GM21786 (cell line): ENCODE results near the gene LMO7.

ENCODE experiments used
- ATAC-seq: cut with Tn5 transposase; IDR thresholded peaks from one replicate; pipeline ENCODE4 v1.9.1; 2021; ENCODE audit not compliant: unreplicated experiment

LMO7 gene

DNA sequence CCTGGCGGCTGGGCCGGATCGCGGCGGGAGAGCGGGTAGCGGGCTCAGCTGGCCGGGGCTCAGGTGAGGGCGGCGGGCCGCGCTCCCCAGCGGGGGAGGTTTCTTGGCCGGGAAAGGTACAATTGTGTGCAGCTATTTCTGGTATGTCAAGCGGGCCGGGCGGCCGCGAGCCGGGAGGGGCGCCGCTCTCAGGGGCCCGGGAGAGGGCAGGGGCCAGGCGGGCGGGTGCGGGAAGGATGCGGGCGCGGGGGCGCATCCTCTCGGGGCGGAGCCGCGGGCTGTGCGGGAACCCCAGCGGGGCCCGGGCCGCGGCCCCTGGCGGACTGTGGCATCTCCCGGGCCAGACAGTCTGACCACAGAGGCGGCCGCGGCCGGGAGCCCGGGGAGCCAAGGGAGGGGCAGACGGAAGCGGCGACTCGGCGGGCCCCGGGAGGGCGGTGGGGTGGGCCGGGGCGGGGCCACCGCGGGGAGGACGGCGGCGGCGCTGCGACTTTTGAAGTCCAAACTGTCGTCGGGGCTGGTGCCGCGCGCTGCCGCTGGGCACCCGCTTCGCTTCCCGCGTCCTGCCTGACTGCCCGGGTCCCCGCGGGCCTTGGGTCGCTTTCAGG is at the start of gene LMO7:
LMO7 (plus strand) TSS at position 503 of the 608 bp plus-strand sequence. CDS start 328 bp downstream, outside the sequence.
- peak; percentile 63 for ATAC-seq

DNA sequence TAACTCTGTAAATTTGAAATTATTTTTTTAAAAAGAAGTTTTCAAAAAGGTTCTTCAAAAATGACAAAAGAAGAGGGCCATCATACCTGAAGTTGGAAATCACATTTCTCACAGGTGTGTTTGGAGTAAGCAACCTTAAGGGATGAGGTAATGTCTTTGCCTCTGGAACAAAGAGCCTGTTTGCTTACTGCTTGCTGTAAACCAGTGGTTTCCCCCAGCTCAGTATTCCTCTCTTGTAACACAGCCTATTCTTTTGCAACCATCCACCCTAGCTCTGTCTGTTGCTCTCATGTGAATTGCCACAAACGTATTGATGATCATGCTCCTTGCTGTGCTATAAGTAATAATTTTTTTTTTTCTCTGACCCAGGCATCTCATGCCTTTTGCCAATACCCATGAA is 48.5 kb upstream of the LMO7 start:
- ATAC-seq = no peak

DNA sequence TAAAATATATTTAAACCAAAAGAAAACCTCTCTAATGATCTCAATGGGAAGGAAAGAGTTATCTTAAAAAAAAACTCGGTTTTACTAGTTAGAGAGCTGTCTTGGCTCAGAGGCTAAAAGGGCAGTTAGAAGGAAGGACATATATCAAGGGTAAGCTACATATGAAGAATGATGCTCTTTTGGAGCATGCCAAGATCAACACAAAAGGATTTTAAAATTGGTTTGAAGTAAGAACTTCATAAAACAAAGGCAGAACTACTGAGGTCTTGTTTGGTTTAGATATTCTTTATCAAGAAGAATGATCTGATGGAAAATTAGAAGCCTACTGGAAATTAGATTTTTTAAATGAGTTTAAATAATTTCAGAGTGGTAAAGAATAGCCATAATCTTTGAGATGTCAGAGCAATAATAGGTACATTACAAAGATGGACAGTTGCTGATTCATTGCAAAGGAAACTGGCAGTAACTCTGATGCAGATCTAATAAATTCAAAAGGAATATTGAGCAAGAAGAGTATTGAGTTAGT is 39.4 kb upstream of the LMO7 start:
- no peak for ATAC-seq

DNA sequence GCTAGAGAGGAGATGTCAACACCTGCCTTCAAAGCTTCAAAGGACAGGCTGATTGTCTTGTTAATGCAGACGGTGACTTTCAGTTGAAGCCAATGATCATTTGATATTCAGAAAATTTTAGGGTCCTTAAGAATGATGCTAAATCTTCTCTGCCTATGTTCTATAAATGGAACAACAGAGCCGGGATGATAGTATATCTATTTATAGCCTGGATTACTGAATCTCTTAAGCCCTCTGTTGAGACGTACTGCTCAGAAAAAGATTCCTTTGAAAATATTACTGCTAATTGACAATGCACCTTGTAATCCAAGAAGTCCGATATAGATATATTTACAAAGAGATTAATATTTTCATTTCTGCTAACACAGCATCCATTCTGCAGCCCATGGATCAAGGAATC is 35.8 kb upstream of the LMO7 start:
- ATAC-seq = no peak

DNA sequence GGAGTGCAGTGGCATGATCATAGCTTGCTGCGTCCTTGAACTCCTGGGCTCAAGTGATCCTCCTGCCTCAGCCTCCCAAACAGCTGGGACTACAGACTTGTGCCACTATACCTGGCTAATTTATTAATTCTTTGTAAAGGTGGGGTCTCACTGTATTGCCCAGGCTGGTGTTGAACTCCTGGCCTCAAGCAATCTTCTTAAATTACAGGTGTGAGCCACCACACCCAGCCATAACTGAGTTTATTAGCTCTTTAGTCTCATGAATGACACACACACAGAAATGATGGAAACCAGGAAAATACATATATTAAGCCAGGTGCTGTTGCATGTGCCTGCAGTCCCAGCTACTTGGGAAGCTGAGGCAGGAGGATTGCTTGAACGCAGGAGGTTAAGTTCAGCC is 33.1 kb upstream of the LMO7 start:
- ATAC-seq = no peak

DNA sequence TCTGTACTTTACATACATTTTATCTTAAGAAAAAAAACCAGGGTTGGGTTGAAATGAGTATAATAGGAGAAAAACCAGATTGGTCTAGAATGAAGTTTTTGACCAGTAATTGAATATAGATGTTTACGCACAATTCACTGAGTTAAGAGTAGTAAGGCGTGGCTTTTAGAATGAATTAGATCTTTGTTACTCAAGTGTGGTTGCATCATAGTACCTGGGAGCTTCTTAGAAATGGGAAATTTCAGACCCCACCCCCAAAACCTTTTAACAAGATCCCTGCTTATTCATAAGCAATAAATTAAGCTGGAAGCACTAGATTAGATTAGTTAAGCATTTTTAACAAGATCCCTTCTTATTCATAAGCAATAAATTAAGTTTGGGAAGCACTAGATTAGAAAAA is 28.7 kb upstream of the LMO7 start:
- ATAC-seq = no peak

DNA sequence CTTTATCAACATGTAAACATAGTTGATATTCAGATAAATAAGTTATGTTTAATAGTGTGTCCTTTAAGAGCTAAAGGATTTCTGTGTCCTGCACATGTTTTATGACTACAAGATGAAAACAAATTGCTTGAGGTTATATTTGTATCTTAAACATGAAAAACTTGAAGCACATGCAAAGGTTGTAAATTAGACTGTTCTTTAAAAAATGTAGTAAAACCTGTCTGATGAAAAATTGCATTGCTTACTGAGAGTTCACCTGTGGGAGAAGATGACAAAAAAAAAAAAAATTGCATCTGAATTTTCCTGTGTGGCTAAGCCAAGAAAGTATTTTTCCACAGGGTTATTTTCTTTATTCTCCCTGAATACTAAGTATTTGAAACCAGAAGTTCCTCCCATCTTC is 25.7 kb upstream of the LMO7 start:
- no peak for ATAC-seq

DNA sequence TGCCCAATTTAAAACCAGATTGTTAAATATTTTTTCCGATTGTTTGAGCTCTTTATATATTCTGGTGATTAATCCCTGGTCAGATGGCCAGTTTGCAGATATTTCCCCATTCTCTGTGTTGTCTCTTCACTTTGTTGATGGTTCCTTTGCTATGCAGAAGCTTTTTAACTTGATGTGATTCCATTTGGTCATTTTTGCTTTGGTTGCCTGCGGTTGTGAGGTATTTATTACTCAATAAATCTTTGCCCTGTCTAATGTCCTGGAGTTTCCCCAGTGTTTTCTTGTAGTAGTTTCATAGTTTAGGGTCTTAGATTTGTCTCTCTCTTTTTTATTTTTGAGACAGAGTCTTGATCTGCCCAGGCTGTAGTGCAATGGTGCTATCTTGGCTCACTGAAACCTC is 23.8 kb upstream of the LMO7 start:
- ATAC-seq = no peak

DNA sequence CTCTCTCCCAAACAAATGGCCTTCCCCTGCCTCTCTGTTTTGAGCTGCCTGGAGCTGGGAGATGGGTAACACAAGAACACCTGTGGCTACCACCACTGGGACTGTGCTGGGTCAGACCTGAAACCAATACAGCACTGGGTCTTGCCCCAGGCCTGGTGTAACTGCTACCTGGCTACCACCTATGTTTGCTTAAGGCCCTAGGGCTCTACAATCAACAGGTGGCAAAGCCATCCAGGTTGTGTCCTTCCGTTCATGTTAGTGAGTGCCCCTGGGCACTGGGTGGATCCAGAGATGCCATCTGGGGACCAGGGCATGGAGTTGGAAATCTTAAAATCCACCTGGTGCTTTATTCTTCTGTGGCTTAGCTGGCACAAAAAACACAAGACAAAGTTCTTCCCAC is 18.9 kb upstream of the LMO7 start:
- no peak for ATAC-seq

DNA sequence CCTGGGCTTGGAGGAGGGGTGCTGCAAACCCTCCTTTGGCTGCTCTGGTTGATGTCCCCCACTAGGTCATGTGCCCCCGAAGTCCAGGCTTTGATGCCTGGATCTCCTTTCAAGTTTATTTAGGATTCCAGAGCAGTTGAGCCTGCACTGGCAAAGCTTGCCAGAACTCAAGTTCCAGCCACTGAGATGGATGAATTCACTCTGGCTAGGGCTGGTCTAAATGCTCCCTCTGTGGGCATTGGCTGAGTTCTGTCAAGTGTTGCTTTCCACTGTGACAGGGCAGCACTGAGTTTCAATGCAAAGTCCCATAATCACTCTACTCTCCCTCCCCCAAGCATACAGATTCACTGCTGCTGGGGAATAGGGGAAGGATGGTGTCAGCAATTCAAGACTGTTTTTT is 17.8 kb upstream of the LMO7 start:
- no peak for ATAC-seq

DNA sequence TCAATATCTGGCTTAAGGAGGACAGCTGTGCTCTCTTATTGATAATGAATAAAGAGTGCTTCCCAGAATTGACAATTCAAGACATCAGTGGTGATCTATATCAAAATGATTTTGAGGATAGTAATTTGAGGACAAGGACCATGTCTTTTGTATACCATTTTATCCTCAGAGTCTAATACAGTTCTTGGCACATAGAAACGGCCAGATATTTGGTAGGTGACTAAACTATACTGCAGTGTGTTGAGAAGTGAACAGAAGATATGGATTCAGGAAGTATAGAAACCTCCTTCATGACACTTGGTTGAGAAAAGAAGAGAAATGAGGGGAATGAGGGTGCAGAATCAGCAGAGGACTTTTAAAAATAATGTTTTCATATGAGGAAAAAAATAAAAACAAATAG is 16.1 kb upstream of the LMO7 start:
- ATAC-seq = no peak

DNA sequence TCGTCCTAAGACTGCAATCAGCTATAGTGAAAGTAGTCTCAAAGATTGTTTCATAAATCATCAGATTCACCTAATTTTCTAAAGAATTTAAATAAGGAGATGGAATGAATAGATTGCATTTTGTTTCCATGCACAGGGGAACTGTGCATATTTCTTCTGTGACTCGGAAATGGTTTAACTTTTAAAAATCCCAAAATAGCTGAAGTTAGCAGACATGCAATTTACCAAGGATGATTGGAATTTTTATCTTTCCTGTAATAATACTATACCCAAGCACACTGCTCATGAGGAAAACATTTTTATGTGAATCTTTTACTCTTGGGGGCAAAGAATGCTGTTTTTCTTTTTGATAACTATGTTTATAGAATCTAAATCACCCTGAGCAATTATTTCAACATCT is 15.0 kb upstream of the LMO7 start:
- no peak for ATAC-seq

DNA sequence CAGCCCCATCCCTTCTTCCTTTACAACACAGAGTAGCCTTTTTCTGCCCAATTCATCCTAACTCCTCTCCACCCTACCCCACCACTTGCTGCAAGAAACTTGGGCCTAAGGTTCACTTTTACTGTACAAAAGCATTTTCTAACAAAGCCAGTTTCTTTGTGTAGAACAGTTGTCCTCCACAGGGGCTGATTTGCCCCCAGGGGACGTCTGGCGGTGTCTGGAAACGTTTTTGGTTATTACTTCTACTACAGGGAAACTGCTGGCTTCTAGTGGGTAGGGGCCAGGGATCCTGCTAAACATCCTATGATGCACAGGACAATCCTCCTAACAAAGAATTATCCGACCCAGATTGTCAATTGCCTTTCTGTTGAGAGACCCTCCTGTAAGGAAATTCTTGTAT is 7.3 kb upstream of the LMO7 start:
- ATAC-seq = no peak

DNA sequence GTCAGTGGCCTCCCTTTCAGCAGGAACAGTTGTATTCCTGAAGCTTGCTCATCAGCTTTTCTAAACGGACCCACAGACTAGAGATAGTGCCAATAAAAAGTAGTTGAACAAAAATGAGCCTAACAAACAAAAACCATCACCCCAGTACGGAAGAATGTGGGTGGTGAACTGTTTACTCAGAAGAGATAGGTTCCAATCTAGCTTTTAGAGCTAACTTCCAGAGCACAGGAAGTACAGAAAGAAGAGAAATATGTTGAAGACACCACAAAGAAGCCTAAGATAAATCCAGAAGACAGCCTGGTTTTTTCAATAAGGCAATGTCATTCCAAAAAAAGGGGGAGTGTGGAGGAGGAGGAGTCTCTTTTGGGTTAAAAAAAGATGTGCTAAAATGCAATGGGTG is 2.8 kb upstream of the LMO7 start:
- no peak for ATAC-seq

DNA sequence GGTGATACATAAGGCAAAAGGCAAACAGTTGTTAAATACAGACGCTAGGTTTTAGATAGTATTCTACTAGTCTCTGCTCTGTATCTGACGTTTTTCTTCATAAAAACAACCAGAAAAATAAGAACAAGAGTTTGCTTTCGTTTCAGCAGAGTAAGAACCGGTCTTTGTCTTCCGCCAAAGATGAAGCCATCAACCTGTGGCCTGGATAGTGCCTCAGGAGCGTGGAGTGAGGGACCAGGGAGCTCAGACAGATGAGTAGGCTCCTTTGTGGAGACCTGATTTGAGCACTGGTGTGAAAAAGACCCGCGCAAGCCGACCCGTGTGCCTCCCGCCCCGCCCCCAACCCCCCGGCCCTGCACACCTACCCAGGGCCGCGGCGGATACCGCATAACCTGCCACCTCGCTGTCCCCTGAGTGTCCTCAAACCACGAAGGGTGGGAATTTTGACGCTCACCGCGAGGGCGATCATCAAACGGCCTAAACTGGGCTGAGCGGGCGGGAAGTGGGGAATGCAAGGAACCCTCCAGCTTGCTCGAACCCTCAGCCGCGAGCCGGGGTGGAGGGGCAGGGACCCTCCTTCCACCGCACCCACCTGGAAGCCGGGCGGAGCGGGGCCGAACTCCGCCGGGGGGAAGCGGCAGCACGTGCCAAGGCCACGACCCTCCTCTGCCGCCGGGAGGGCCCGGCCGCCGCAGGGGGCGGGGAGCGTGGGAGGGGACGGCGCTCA is 866 bp upstream of the LMO7 start:
- ATAC-seq = no peak

DNA sequence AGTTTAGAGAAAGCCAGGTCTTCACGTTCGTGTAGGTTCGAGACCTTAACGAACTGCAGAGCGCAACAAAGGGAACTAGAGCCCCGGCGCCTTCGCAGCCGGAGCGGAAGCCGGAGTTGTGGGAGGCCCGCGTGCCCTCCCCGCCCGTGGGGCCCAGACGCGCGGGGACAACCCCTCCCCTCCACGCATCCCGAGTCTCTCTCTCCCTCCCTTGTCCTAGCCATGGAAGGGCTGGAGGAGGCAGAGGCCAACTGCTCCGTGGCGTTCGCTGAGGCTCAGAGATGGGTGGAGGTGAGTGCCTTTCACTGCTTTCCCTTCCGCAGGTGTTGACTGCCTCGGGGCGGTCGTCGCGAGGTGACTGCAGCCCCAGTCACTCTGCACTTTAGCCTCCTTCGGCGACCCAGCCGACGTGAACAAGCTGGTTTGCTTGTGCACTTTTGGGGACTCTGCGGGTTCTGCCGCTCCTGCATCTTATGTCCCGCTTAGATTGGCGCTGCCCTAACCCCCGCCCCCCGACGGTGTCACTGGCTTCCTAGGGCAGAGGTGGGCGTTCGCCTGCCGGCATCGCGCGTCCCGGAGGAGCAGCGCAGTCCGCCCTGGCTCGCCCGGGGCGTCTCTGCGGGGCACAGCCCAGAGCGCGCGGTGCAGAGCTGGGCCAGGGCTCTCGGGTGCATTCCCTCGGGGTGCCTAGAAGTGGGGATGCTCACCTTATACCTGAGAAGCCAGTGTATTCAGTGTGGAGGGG is 478 bp downstream of the LMO7 start:
- ATAC-seq = peak; percentile 47

DNA sequence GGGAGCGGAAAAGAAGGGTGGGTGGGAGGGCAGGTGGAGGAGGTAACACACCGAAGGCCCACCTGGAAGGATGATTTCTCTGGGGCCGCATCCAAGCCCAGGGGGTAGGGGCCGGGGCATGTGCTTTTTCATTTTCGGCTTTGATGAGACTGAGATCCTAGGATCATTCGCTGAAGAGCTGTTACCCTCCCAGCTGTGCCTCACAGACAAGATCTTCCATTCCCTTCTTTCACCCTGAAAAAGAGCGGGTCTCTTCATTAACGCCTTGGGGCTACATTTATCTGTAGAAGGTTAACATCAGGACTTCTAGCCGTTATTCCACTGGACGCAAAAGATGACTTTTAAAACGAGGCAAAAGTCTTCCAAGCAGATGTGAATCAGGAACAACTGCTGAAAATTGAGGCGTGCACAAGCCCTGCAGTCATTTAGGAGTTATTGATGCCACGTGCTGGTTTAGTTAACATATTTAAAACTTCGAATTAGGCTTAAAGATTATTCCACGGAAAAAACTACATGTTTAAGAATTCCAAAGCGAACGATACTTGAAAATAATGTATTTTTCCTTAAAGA is 1.1 kb downstream of the LMO7 start:
- ATAC-seq = no peak

DNA sequence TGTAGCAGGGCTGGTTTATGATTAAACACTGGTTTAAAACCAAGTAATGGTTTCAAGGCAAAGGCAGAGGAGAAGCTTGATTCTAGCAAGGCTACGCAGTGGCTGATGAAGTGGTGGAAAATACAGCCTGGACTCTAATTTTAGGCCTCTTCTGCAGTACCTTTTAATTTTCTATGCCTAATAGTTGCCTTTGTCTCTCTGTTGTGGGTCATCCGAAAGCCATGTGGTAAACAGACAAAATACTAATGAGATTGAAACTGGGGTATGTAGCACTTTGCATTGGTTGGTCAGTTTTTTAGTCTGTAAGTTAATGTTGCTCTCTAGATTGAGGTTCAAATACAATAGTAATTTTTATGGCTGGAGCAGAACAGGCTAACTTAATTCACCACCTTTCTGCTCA is 3.3 kb downstream of the LMO7 start:
- ATAC-seq = no peak

DNA sequence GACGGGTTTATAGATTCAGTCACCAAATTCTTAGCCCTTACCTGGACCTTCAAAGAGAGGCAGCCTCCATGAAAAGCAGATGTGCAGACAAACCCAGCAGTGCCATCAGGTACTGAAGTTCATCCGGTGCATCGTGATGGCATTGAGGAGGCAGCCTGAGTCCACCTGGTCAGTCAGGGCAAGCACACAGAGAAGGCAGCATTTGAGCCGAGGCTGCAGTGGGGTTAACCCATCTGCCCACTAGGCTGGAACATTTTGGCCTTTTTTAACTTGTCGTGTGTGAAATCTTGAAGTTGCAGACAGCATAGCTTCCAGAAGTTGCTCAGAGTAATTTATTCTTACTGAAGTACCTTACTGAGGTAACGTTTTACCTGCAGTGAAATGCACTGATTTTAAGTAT is 4.9 kb downstream of the LMO7 start:
- no peak for ATAC-seq

DNA sequence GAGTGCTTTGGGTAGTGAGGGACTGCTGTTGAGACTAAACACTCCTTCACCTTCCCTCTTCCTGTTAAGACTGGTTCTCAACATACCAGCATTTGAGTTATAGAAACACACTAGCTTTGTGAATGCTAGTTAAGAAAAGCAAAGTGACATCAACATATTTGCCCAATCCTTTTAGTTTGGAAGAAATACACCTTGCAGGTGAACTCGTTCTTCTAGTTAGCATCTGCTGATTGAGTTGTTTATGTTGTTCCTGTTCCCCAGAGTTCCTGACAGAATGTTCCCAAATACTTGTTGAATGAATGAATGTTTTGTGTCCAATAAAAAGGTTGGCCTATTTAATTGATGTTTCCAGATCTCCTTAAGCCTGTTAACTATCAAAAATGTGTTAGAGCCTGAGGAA is 7.1 kb downstream of the LMO7 start:
- ATAC-seq = no peak

DNA sequence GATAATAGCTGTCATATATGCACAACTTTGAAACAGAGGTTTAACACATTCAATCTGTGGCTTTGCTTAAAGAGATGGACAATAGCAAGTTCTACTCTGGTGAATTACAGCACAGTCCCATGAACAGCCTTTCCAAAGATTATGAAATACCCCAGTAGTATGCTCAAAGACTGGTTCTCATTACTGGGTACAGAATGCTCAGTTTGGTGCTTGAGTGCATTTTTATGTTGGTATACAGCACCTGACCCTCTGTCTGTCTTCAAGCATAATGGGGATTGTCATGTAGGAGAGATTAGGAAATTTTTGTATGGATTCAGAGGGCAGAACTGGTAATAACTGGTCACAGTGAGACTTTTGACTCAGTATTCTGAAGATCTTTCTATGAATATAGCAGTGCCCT is 7.6 kb downstream of the LMO7 start:
- no peak for ATAC-seq

DNA sequence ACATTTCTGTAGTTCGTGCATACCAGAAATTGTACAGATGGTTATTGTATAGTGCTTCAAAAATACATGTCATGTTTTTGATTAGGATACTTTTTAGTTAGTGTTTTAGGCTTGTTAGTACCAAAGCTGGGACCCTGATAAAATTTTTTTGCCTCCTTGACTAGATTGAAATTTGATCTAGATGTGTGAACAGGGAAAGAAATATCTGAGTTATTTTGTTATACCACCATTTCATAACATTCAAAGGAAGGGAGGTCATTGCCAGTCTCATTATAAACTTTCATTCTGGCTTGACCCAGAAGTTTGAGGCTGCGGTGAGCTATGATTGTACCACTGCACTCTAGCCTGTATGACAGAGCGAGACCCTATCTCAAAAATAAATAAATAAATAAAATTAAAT is 9.0 kb downstream of the LMO7 start:
- ATAC-seq = no peak
